T-helper 1 cell treated with Interleukin-12 subunit alpha and Interleukin-12 subunit beta and Interleukin-4 antibody, amounts not matched to agents 30 μg/mL and 1 μg/mL, for 36 hours (primary cell): ENCODE measurements around the gene PNMA5.
"Not testable (repeated sequence)": the region's sequence is repeated elsewhere in the genome, so short reads cannot be mapped to it uniquely, and the experiment has no call there.

ENCODE experiments used
- H3K27ac Mint-ChIP-seq: one replicate; pipeline ENCODE4 v1.8.0; 2021; ENCODE audit warnings: mild to moderate bottlenecking, mixed read lengths
- H3K27me3 Mint-ChIP-seq: one replicate; pipeline ENCODE4 v1.8.0; 2021; ENCODE audit warnings: low read depth, mixed read lengths
- H3K36me3 Mint-ChIP-seq: one replicate; pipeline ENCODE4 v1.8.0; 2021; ENCODE audit warnings: low read depth, mixed read lengths
- H3K4me1 Mint-ChIP-seq: one replicate; pipeline ENCODE4 v1.8.0; 2021; ENCODE audit warnings: low read depth, mixed read lengths
- H3K4me3 Mint-ChIP-seq: one replicate; pipeline ENCODE4 v1.8.0; 2021; ENCODE audit warnings: mild to moderate bottlenecking, moderate library complexity, mixed read lengths
- H3K9me3 Mint-ChIP-seq: one replicate; pipeline ENCODE4 v1.8.0; 2021; ENCODE audit warnings: mixed read lengths

PNMA5 gene

DNA sequence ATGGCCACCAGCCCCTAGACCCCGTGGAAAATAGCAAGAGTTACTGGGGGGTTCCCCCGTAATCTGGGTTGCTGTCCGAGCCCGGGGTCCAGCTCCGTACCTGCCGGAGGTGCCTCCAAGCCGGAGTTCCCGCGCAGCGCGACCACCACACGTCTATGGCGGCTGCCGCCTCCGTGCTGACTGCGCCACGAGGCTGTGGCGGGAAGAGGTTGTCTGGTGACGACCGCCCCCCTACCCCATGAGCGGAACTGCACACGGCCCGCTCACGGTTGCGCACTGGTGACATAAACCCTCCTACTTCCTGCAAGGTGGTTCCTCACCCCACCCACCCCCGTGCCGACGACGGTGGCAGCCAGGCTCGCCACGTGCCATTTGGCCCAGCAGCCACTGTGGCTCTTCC is at the start of gene PNMA5:
PNMA5 (minus strand) TSS at position 184 of the 400 bp plus-strand sequence. CDS start 2,518 bp downstream, outside the sequence.
- H3K27ac Mint-ChIP-seq = no peak within 1 kb of the TSS
- no peak within 1 kb of the TSS for H3K4me3 Mint-ChIP-seq
- H3K36me3 Mint-ChIP-seq = no peaks in the 10 kb centered on the region

DNA sequence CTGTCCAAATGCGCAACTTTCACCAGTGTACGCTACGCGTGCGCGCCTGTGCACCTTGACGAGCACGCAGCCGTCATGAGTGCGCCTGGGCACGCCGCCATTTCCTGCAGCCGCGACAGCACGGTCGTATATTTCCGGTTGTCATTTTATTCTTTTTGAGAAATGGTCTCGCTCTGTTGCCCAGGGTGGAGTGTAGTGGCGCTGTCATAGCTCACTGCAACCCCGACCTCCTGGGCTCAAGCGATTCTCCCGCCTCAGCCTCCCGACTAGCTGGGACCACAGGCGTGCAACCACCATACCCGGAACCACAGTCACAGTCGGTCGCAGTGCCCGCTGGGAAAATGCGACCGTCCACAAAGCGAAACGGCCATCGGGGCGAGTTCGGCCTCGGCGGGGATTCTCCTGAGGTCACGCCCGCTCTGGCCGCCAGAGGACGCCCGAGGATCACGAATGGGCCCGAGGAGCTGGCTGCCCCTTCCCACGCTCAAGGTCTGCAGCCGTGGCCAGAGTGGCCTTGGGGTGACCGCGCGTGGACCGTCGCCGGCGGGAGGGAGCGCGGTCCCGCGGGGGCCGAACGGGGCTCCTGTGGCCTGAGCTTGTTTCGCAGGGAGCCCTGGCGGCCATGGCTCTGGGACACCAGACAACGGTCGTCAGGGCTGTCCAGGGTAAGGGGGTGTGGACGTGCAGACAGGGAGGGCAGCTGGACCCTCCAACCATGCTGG is 38.6 kb upstream of the PNMA5 start:
- H3K36me3 Mint-ChIP-seq = no peaks in the 10 kb centered on the region
- peak overlapping the region; percentile 83 for H3K27ac Mint-ChIP-seq
- H3K4me1 Mint-ChIP-seq = peaks cover 7% of the 10 kb centered on the region
- H3K9me3 Mint-ChIP-seq = no peaks in the 10 kb centered on the region
- H3K27me3 Mint-ChIP-seq = no peaks in the 10 kb centered on the region
- peak overlapping the region; percentile 80 for H3K4me3 Mint-ChIP-seq

More for the DNA sequence above, at the start of gene PNMA5:
- H3K9me3 Mint-ChIP-seq = no peaks in the 10 kb centered on the region
- peaks cover 25% of the 10 kb centered on the region for H3K4me1 Mint-ChIP-seq
- H3K27me3 Mint-ChIP-seq = no peaks in the 10 kb centered on the region

GRCh38 chrX:153030801-153031200 is 36.9 kb upstream of the PNMA5 start:
- peaks cover 7% of the 10 kb centered on the region for H3K4me1 Mint-ChIP-seq
- no peak overlapping the region for H3K27ac Mint-ChIP-seq
- H3K36me3 Mint-ChIP-seq = no peaks in the 10 kb centered on the region
- H3K9me3 Mint-ChIP-seq = no peaks in the 10 kb centered on the region
- no peaks in the 10 kb centered on the region for H3K27me3 Mint-ChIP-seq
- no peak overlapping the region for H3K4me3 Mint-ChIP-seq

- no peak overlapping the region for H3K27ac Mint-ChIP-seq
- H3K4me3 Mint-ChIP-seq = no peak overlapping the region
- H3K9me3 Mint-ChIP-seq = no peaks in the 10 kb centered on the region
- no peaks in the 10 kb centered on the region for H3K36me3 Mint-ChIP-seq
- no peaks in the 10 kb centered on the region for H3K27me3 Mint-ChIP-seq
- H3K4me1 Mint-ChIP-seq = peaks cover 7% of the 10 kb centered on the region
Measured at GRCh38 chrX:153029875-153030274, 36.0 kb upstream of the PNMA5 start.

DNA sequence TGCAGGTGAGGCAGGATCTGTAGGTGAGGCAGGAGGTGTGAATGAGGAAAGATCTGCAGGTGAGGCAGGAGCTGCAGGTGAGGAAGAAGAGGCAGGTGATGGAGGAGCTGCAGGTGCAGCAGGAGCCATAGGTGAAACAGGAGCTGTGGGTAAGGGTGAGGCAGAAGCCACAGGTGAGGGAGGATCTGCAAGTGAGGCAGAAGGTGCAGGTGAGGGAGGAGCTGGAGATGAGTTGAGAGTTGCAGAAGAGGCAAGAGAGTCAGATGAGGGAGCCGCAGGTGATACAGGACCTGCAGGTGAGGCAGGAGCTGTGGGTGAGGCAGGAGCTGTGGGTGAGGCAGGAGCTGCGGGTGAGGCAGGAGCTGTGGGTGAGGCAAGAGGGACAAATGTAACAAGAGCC is 35.2 kb upstream of the PNMA5 start:
- Mint-ChIP-seq H3K9me3 (no peaks in the 10 kb centered on the region), H3K4me3 (no peak overlapping the region), H3K27me3 (no peaks in the 10 kb centered on the region), H3K27ac (peak overlapping the region; percentile 2), H3K4me1 (peaks cover 7% of the 10 kb centered on the region), H3K36me3 (no peaks in the 10 kb centered on the region)

DNA sequence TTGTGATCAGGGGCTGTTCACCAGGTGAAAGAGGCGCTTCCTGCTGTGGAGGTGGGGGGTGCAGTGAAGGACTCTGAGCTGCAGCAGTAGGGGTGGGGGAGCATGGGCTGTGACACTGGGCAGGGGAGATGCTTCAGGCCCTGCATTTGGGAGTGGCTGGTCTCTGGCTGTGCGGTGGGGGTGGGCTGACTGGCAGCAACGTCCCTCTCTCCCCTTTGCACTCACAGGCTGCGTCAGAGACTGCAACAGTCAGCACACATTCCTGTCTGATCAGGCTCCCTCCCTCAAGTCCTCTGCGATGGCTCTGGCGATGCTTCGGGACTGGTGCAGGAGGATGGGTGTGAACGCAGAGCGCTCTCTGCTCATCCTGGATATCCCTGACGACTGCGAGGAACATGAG is 34.6 kb upstream of the PNMA5 start:
- H3K27ac Mint-ChIP-seq, H3K9me3 Mint-ChIP-seq, H3K4me3 Mint-ChIP-seq, H3K27me3 Mint-ChIP-seq, H3K4me1 Mint-ChIP-seq, H3K36me3 Mint-ChIP-seq: not testable (repeated sequence)

- H3K4me3 Mint-ChIP-seq, H3K9me3 Mint-ChIP-seq, H3K4me1 Mint-ChIP-seq, H3K27ac Mint-ChIP-seq, H3K36me3 Mint-ChIP-seq, H3K27me3 Mint-ChIP-seq: not testable (repeated sequence)
Measured at GRCh38 chrX:153026501-153026900, 32.6 kb upstream of the PNMA5 start.

GRCh38 chrX:153019166-153019565 is 25.2 kb upstream of the PNMA5 start:
- Mint-ChIP-seq H3K27me3 (peaks cover 23% of the 10 kb centered on the region), H3K4me1 (peaks cover 17% of the 10 kb centered on the region), H3K27ac (peak overlapping the region; percentile 76), H3K36me3 (peaks cover 11% of the 10 kb centered on the region), H3K4me3 (peak overlapping the region; percentile 42), H3K9me3 (no peaks in the 10 kb centered on the region)

- Mint-ChIP-seq H3K36me3 (peaks cover 11% of the 10 kb centered on the region), H3K27me3 (peaks cover 33% of the 10 kb centered on the region), H3K4me1 (peaks cover 17% of the 10 kb centered on the region)
- not testable (repeated sequence) for H3K27ac Mint-ChIP-seq, H3K4me3 Mint-ChIP-seq, H3K9me3 Mint-ChIP-seq
Measured at GRCh38 chrX:153017174-153017573, 23.3 kb upstream of the PNMA5 start.

- peaks cover 28% of the 10 kb centered on the region for H3K27me3 Mint-ChIP-seq
Measured at GRCh38 chrX:153004780-153005179, 10.9 kb upstream of the PNMA5 start.

GRCh38 chrX:153003981-153004380 is 10.1 kb upstream of the PNMA5 start:
- Mint-ChIP-seq H3K4me1 (no peaks in the 10 kb centered on the region), H3K36me3 (no peaks in the 10 kb centered on the region), H3K4me3 (no peak overlapping the region), H3K27me3 (peaks cover 22% of the 10 kb centered on the region), H3K27ac (no peak overlapping the region), H3K9me3 (peaks cover 5% of the 10 kb centered on the region)

More at GRCh38 chrX:153004780-153005179, 10.9 kb upstream of the PNMA5 start:
- Mint-ChIP-seq H3K27ac (no peak overlapping the region), H3K9me3 (peaks cover 5% of the 10 kb centered on the region), H3K4me3 (no peak overlapping the region), H3K4me1 (no peaks in the 10 kb centered on the region), H3K36me3 (no peaks in the 10 kb centered on the region)

- H3K27ac Mint-ChIP-seq, H3K4me1 Mint-ChIP-seq, H3K27me3 Mint-ChIP-seq, H3K4me3 Mint-ChIP-seq, H3K36me3 Mint-ChIP-seq, H3K9me3 Mint-ChIP-seq: not testable (repeated sequence)
Measured at GRCh38 chrX:153002182-153002581, 8.3 kb upstream of the PNMA5 start.

- no peak overlapping the region for H3K4me3 Mint-ChIP-seq
- H3K4me1 Mint-ChIP-seq = peaks cover 4% of the 10 kb centered on the region
- H3K27me3 Mint-ChIP-seq = no peaks in the 10 kb centered on the region
- H3K9me3 Mint-ChIP-seq = no peaks in the 10 kb centered on the region
- no peaks in the 10 kb centered on the region for H3K36me3 Mint-ChIP-seq
- peak overlapping the region; percentile 31 for H3K27ac Mint-ChIP-seq
Measured at GRCh38 chrX:152997337-152997736, 3.4 kb upstream of the PNMA5 start.

DNA sequence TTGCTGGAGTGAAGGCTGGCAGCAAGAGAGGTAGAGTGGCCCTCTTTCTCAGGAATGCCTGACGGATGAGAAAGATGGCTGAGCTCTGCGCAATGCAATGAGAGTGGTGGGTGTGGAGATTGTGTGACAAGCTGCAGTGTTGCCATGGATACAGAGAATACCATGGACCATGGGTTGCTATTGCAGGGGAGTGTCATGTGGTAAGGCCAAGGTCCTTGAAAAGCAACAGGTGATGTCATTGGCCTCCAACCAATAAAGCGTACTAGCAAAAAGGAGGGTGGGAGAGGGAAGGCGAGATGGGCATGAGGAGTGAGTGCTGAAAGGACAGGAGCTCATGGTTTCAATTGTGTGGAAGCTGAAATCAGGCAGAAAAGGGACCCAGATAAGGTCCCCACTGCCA is 1.8 kb downstream of the PNMA5 start:
- Mint-ChIP-seq H3K36me3 (no peaks in the 10 kb centered on the region), H3K27ac (peak overlapping the region; percentile 52), H3K9me3 (no peaks in the 10 kb centered on the region), H3K27me3 (no peaks in the 10 kb centered on the region), H3K4me1 (peaks cover 24% of the 10 kb centered on the region), H3K4me3 (no peak overlapping the region)

GRCh38 chrX:152991123-152991522 is 2.8 kb downstream of the PNMA5 start:
- Mint-ChIP-seq H3K36me3 (no peaks in the 10 kb centered on the region), H3K4me3 (peak overlapping the region; percentile 23), H3K27ac (peak overlapping the region; percentile 75), H3K4me1 (peaks cover 24% of the 10 kb centered on the region), H3K9me3 (no peaks in the 10 kb centered on the region), H3K27me3 (no peaks in the 10 kb centered on the region)

- peaks cover 24% of the 10 kb centered on the region for H3K4me1 Mint-ChIP-seq
- peak overlapping the region; percentile 73 for H3K27ac Mint-ChIP-seq
- no peaks in the 10 kb centered on the region for H3K9me3 Mint-ChIP-seq
- peak overlapping the region; percentile 31 for H3K4me3 Mint-ChIP-seq
- no peaks in the 10 kb centered on the region for H3K27me3 Mint-ChIP-seq
- no peaks in the 10 kb centered on the region for H3K36me3 Mint-ChIP-seq
Measured at GRCh38 chrX:152989292-152989658, 4.6 kb downstream of the PNMA5 start.
